WTC11 (cell line): Measurements from ENCODE around the gene FDPS. TPM values are rescaled to one million over a fixed set of nuclear protein-coding genes. Genes with fewer than 3 reads are reported as not detected.

ENCODE experiments used
- ATAC-seq: fragments of 200-7000 bp; cut with Tn5 transposase; 2 replicates; pipeline ENCODE4 v1.10.0; 2021; ENCODE audit warnings: mild to moderate bottlenecking, moderate library complexity
- CTCF ChIA-PET: fragments of 300-600 bp; sonication (Branson Sonifier 250); formaldehyde crosslinking; loops from one replicate; lab custom pipeline; 2021; ENCODE audit warnings: antibody characterized with exemption; lab: Charles Lee
- POLR2A ChIA-PET: fragments of 350-600 bp; sonication (Branson Sonifier 250); formaldehyde crosslinking; loops from one replicate; lab custom pipeline; 2021; ENCODE audit warnings: antibody characterized with exemption; lab: Charles Lee
- DNase-seq: peaks from one replicate; pipeline ENCODE4 v3.0.0; 2021; ENCODE audit warnings: low spot score
- H3K27ac Mint-ChIP-seq: 2 replicates; pipeline ENCODE4 v1.8.0; 2021; ENCODE audit warnings: mixed read lengths
- H3K27me3 Mint-ChIP-seq: 2 replicates; pipeline ENCODE4 v1.8.0; 2021; ENCODE audit warnings: low read depth, mild to moderate bottlenecking, moderate library complexity, mixed read lengths
- H3K36me3 Mint-ChIP-seq: 2 replicates; pipeline ENCODE4 v1.8.0; 2021; ENCODE audit warnings: mixed read lengths
- H3K4me1 Mint-ChIP-seq: 2 replicates; pipeline ENCODE4 v1.8.0; 2022; ENCODE audit warnings: mixed read lengths
- H3K4me3 Mint-ChIP-seq: 2 replicates; pipeline ENCODE4 v1.8.0; 2021; ENCODE audit warnings: mild to moderate bottlenecking, moderate library complexity, mixed read lengths
- H3K9me3 Mint-ChIP-seq: 2 replicates; pipeline ENCODE4 v1.8.0; 2021; ENCODE audit warnings: mixed read lengths
- ARID4B ChIP-seq: sonication (generic); formaldehyde crosslinking; IDR thresholded peaks from 2 replicates; pipeline ENCODE4 v1.8.0; 2023; ENCODE audit warnings: missing genetic modification reagents, mild to moderate bottlenecking, borderline replicate concordance
- E2F5 ChIP-seq: sonication (generic); formaldehyde crosslinking; IDR thresholded peaks from 2 replicates; pipeline ENCODE4 v1.8.1; 2022; ENCODE audit warnings: mild to moderate bottlenecking, moderate library complexity, missing genetic modification reagents
- GABPB1 ChIP-seq: sonication (generic); formaldehyde crosslinking; IDR thresholded peaks from 2 replicates; pipeline ENCODE4 v1.8.1; 2023; ENCODE audit warnings: mild to moderate bottlenecking, missing genetic modification reagents
- MYBL2 ChIP-seq: sonication (generic); formaldehyde crosslinking; IDR thresholded peaks from 2 replicates; pipeline ENCODE4 v1.8.1; 2023; ENCODE audit warnings: mild to moderate bottlenecking, moderate library complexity, missing genetic modification reagents
- NR2C2 ChIP-seq: sonication (generic); formaldehyde crosslinking; IDR thresholded peaks from 2 replicates; pipeline ENCODE4 v1.8.0; 2022; ENCODE audit warnings: mild to moderate bottlenecking, missing genetic modification reagents
- PREB ChIP-seq: sonication (generic); formaldehyde crosslinking; IDR thresholded peaks from 2 replicates; pipeline ENCODE4 v1.8.1; 2022; ENCODE audit warnings: mild to moderate bottlenecking, missing genetic modification reagents, moderate library complexity, borderline replicate concordance
- STAT6 ChIP-seq: sonication (generic); formaldehyde crosslinking; conservative IDR thresholded peaks from 2 replicates; pipeline ENCODE4 v1.8.1; 2023; ENCODE audit warnings: mild to moderate bottlenecking, low read depth, missing genetic modification reagents, moderate library complexity
- ZNF423 ChIP-seq: fragments of 250-450 bp; sonication (Bioruptor Pico); IDR thresholded peaks from 2 replicates; pipeline ENCODE4 v2.1.2; 2022; ENCODE audit warnings: mild to moderate bottlenecking, moderate library complexity
- total RNA-seq: library from RNA; stranded (reverse); gene quantifications from 3 replicates; pipeline ENCODE4 v1.2.3, GENCODE V29; 2021
- TF ChIP-seq, protein P1 (sequence below): sonication (generic); formaldehyde crosslinking; IDR thresholded peaks from 2 replicates; pipeline ENCODE4 v1.8.0; 2022; ENCODE audit warnings: mild to moderate bottlenecking, missing genetic modification reagents
- TF ChIP-seq, protein P2 (sequence below): sonication (generic); formaldehyde crosslinking; IDR thresholded peaks from 2 replicates; pipeline ENCODE4 v1.8.0; 2022; ENCODE audit warnings: mild to moderate bottlenecking, missing genetic modification reagents
- TF ChIP-seq, protein P3 (sequence below): sonication (generic); formaldehyde crosslinking; IDR thresholded peaks from 2 replicates; pipeline ENCODE4 v1.8.1; 2023; ENCODE audit warnings: mild to moderate bottlenecking, missing genetic modification reagents
- TF ChIP-seq, protein P4 (sequence below): sonication (generic); formaldehyde crosslinking; IDR thresholded peaks from 2 replicates; pipeline ENCODE4 v1.8.0; 2022; ENCODE audit warnings: missing genetic modification reagents
- TF ChIP-seq, protein P5 (sequence below): fragments of 250-450 bp; sonication (Bioruptor Pico); IDR thresholded peaks from 2 replicates; pipeline ENCODE4 v2.1.2; 2022; ENCODE audit warnings: mild to moderate bottlenecking, moderate library complexity

The FDPS gene
- total RNA-seq, 1 experiment from 2014 or later, result 354 TPM

- TF ChIP-seq STAT6 (CRISPR knock-in tag) (no peak), PREB (CRISPR knock-in tag) (no peak), GABPB1 (no peak), MYBL2 (CRISPR knock-in tag) (no peak)
- TF ChIP-seq, protein P1, sequence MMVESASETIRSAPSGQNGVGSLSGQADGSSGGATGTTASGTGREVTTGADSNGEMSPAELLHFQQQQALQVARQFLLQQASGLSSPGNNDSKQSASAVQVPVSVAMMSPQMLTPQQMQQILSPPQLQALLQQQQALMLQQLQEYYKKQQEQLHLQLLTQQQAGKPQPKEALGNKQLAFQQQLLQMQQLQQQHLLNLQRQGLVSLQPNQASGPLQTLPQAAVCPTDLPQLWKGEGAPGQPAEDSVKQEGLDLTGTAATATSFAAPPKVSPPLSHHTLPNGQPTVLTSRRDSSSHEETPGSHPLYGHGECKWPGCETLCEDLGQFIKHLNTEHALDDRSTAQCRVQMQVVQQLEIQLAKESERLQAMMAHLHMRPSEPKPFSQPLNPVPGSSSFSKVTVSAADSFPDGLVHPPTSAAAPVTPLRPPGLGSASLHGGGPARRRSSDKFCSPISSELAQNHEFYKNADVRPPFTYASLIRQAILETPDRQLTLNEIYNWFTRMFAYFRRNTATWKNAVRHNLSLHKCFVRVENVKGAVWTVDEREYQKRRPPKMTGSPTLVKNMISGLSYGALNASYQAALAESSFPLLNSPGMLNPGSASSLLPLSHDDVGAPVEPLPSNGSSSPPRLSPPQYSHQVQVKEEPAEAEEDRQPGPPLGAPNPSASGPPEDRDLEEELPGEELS, result no peak
- TF ChIP-seq, protein P2, sequence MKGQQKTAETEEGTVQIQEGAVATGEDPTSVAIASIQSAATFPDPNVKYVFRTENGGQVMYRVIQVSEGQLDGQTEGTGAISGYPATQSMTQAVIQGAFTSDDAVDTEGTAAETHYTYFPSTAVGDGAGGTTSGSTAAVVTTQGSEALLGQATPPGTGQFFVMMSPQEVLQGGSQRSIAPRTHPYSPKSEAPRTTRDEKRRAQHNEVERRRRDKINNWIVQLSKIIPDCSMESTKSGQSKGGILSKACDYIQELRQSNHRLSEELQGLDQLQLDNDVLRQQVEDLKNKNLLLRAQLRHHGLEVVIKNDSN, result no peak
These were observed 13.9 kb downstream of the FDPS start (continued) for GRCh38 chr1:155322571-155322952.

DNA sequence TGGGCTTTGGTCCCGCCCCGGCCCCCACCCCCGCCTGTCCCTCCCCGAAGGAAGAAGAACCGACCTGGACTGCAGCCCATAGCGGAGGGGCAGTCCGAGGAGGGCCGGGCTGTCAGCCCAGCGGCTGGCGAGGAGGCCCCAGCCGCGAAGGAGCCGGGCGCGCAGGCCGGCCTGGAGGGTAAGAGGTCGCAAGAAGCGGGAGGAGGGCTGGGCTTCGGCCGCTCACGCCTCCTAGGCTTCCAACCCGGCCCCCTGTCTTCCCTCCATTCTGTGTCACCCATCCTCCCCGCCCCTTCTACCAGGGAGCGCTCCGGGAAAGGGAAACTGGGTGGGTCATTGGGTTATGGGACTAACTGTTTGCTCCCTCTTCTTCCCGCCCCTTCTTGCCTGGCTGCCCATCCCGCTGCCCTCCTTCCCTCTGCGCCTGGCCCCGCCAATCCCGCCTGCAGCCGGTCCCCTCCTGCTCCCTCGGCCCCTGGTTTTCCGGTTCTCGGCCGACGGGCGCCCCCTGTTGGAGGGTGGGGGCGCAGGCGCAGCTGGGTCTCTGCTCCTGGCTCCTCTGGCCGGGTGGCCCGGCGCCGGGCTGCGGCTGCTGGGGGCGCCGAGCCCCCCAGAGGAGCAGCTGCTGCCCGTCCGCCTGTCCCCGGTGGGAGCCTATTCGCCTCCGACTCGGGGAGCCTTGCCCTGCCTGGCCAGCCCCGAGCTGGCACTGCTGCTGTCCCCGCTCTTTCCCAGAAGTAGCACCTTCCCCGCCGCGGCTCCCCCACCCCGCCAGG lies 14.5 kb downstream of the FDPS start:
- CTCF ChIA-PET, result interaction anchor here (0.6 to 9.9 kb wide), 40 partner anchors 8 to 1905 kb away, joined by 3 to 204 read pairs (median 5); partner anchors contain the start of genes CLK2, ENTREP3, FDPS and HCN3
- peak; percentile 32 for ATAC-seq
- H3K27ac Mint-ChIP-seq, result no peak overlapping the region
- TF ChIP-seq ZNF423 (CRISPR knock-in tag) (peak; percentile 66), NR2C2 (CRISPR knock-in tag) (no peak), ARID4B (0 out of 2 replicates have a peak, but pooled peaks have one; percentile 35), E2F5 (peak; percentile 82; the same call in 1 of the 2 replicates)
- TF ChIP-seq, protein P2, result 0 out of 2 replicates have a peak, but pooled peaks have one; percentile 39
- TF ChIP-seq, protein P3, sequence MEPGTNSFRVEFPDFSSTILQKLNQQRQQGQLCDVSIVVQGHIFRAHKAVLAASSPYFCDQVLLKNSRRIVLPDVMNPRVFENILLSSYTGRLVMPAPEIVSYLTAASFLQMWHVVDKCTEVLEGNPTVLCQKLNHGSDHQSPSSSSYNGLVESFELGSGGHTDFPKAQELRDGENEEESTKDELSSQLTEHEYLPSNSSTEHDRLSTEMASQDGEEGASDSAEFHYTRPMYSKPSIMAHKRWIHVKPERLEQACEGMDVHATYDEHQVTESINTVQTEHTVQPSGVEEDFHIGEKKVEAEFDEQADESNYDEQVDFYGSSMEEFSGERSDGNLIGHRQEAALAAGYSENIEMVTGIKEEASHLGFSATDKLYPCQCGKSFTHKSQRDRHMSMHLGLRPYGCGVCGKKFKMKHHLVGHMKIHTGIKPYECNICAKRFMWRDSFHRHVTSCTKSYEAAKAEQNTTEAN (CRISPR knock-in tag), result no peak; the same call in 1 of the 2 replicates
- TF ChIP-seq, protein P4, sequence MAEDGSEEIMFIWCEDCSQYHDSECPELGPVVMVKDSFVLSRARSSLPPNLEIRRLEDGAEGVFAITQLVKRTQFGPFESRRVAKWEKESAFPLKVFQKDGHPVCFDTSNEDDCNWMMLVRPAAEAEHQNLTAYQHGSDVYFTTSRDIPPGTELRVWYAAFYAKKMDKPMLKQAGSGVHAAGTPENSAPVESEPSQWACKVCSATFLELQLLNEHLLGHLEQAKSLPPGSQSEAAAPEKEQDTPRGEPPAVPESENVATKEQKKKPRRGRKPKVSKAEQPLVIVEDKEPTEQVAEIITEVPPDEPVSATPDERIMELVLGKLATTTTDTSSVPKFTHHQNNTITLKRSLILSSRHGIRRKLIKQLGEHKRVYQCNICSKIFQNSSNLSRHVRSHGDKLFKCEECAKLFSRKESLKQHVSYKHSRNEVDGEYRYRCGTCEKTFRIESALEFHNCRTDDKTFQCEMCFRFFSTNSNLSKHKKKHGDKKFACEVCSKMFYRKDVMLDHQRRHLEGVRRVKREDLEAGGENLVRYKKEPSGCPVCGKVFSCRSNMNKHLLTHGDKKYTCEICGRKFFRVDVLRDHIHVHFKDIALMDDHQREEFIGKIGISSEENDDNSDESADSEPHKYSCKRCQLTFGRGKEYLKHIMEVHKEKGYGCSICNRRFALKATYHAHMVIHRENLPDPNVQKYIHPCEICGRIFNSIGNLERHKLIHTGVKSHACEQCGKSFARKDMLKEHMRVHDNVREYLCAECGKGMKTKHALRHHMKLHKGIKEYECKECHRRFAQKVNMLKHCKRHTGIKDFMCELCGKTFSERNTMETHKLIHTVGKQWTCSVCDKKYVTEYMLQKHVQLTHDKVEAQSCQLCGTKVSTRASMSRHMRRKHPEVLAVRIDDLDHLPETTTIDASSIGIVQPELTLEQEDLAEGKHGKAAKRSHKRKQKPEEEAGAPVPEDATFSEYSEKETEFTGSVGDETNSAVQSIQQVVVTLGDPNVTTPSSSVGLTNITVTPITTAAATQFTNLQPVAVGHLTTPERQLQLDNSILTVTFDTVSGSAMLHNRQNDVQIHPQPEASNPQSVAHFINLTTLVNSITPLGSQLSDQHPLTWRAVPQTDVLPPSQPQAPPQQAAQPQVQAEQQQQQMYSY, result peak; percentile 87
- TF ChIP-seq, protein P5, sequence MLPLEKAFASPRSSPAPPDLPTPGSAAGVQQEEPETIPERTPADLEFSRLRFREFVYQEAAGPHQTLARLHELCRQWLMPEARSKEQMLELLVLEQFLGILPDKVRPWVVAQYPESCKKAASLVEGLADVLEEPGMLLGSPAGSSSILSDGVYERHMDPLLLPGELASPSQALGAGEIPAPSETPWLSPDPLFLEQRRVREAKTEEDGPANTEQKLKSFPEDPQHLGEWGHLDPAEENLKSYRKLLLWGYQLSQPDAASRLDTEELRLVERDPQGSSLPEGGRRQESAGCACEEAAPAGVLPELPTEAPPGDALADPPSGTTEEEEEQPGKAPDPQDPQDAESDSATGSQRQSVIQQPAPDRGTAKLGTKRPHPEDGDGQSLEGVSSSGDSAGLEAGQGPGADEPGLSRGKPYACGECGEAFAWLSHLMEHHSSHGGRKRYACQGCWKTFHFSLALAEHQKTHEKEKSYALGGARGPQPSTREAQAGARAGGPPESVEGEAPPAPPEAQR (CRISPR knock-in tag), result no peak

More for the DNA sequence above, 14.5 kb downstream of the FDPS start:
- peak overlapping the region; percentile 91 for H3K4me3 Mint-ChIP-seq
- POLR2A ChIA-PET, result interaction anchor here (0.5 to 2.5 kb wide), 7 partner anchors 15 to 362 kb away, joined by 3 to 13 read pairs (median 4); partner anchors contain the start of genes CLK2 and FDPS
- peaks cover 6% of the 10 kb centered on the region for H3K27me3 Mint-ChIP-seq
- H3K4me1 Mint-ChIP-seq, result peaks cover 41% of the 10 kb centered on the region
- H3K36me3 Mint-ChIP-seq, result peaks cover 22% of the 10 kb centered on the region
- peak; percentile 94 for DNase-seq
- no peaks in the 10 kb centered on the region for H3K9me3 Mint-ChIP-seq
